ENCODE results near the gene ZNF277. TPM values are rescaled to one million over a fixed set of nuclear protein-coding genes. Genes with fewer than 3 reads are reported as not detected.

Gene ZNF277
- total RNA-seq, 6 donors from 2014 or later: 20.8 to 63.1 (median 34.8) TPM

- Histone ChIP-seq H3K27me3 (no peaks in the 10 kb centered on the region), H3K9me3 (no peaks in the 10 kb centered on the region), H3K4me1 (peaks cover 22 to 36% (median 25%) of the 10 kb centered on the region in 4 donors), H3K36me3 (no peaks in the 10 kb centered on the region), H3K27ac (peak overlapping the region in 2 of 4 donors; percentile 44 to 55), H3K4me3 (no peak overlapping the region)
- DNase-seq: no peak
- ATAC-seq (ENCODE audit: low FRiP score in 2 of 2): peak in 1 of 2 donors; percentile 30
- WGBS, 2 donors: 77 to 98% methylated on average over 2 of the region's 2 CpGs
- TF ChIP-seq CTCF (IDR thresholded peaks at IDR 0.05): no peak
- no peak for TF ChIP-seq POLR2AphosphoS5 (IDR thresholded peaks at IDR 0.05)
- TF ChIP-seq EP300 (IDR thresholded peaks at IDR 0.05): no peak
- TF ChIP-seq POLR2A (IDR thresholded peaks at IDR 0.05): no peak
Observed at GRCh38 chr7:112212571-112212970, 6.1 kb downstream of the ZNF277 start.

GRCh38 chr7:112213735-112214134 lies 7.2 kb downstream of the ZNF277 start:
- WGBS, 2 donors: 74 to 96% methylated on average over 1 of the region's 1 CpG

GRCh38 chr7:112214268-112214667 lies 7.8 kb downstream of the ZNF277 start:
- TF ChIP-seq CTCF (IDR thresholded peaks at IDR 0.05) (no peak), EP300 (IDR thresholded peaks at IDR 0.05) (no peak), POLR2AphosphoS5 (IDR thresholded peaks at IDR 0.05) (no peak), POLR2A (IDR thresholded peaks at IDR 0.05) (no peak)
- ATAC-seq (ENCODE audit: low FRiP score in 2 of 2) (no peak), DNase-seq (no peak)
- H3K9me3 ChIP-seq: no peaks in the 10 kb centered on the region
- no peaks in the 10 kb centered on the region for H3K27me3 ChIP-seq
- H3K36me3 ChIP-seq: no peaks in the 10 kb centered on the region
- no peak overlapping the region for H3K4me3 ChIP-seq
- peaks cover 17 to 31% (median 22%) of the 10 kb centered on the region in 4 donors for H3K4me1 ChIP-seq
- H3K27ac ChIP-seq: peak overlapping the region in 1 of 4 donors; percentile 19

More at GRCh38 chr7:112213735-112214134, 7.2 kb downstream of the ZNF277 start:
- no peaks in the 10 kb centered on the region for H3K9me3 ChIP-seq
- ATAC-seq (ENCODE audit: low FRiP score in 2 of 2) (no peak), DNase-seq (no peak)
- peak overlapping the region in 1 of 4 donors; percentile 19 for H3K27ac ChIP-seq
- H3K4me1 ChIP-seq: peaks cover 17 to 31% (median 22%) of the 10 kb centered on the region in 4 donors
- no peak overlapping the region for H3K4me3 ChIP-seq
- no peaks in the 10 kb centered on the region for H3K27me3 ChIP-seq
- no peaks in the 10 kb centered on the region for H3K36me3 ChIP-seq
- TF ChIP-seq POLR2A (IDR thresholded peaks at IDR 0.05) (no peak), POLR2AphosphoS5 (IDR thresholded peaks at IDR 0.05) (no peak), CTCF (IDR thresholded peaks at IDR 0.05) (no peak)

GRCh38 chr7:112214883-112215282 lies 8.4 kb downstream of the ZNF277 start:
- H3K27me3 ChIP-seq: no peaks in the 10 kb centered on the region
- no peak for TF ChIP-seq POLR2AphosphoS5 (IDR thresholded peaks at IDR 0.05)
- TF ChIP-seq EP300 (IDR thresholded peaks at IDR 0.05): no peak
- TF ChIP-seq POLR2A (IDR thresholded peaks at IDR 0.05): no peak
- TF ChIP-seq CTCF (IDR thresholded peaks at IDR 0.05): no peak
- 72 to 82% methylated on average over 2 of the region's 2 CpGs for WGBS, 2 donors
- H3K4me1 ChIP-seq: peaks cover 17 to 31% (median 22%) of the 10 kb centered on the region in 4 donors
- no peaks in the 10 kb centered on the region for H3K9me3 ChIP-seq
- no peak for DNase-seq
- H3K27ac ChIP-seq: no peak overlapping the region
- ATAC-seq (ENCODE audit: low FRiP score in 2 of 2): no peak
- no peaks in the 10 kb centered on the region for H3K36me3 ChIP-seq
- H3K4me3 ChIP-seq: no peak overlapping the region

GRCh38 chr7:112215787-112216186 lies 9.3 kb downstream of the ZNF277 start:
- no peaks in the 10 kb centered on the region for H3K36me3 ChIP-seq
- no peak for DNase-seq
- H3K4me3 ChIP-seq: no peak overlapping the region
- TF ChIP-seq CTCF (IDR thresholded peaks at IDR 0.05): no peak
- no peaks in the 10 kb centered on the region for H3K27me3 ChIP-seq
- no peak overlapping the region for H3K27ac ChIP-seq
- WGBS, 2 donors: 70 to 72% methylated on average over 4 of the region's 4 CpGs
- no peak for ATAC-seq (ENCODE audit: low FRiP score in 2 of 2)
- no peaks in the 10 kb centered on the region for H3K9me3 ChIP-seq
- peaks cover 17 to 28% (median 20%) of the 10 kb centered on the region in 4 donors for H3K4me1 ChIP-seq
